ENCODE measurements around the gene FADS2.

Gene FADS2

GRCh38 chr11:61889831-61890230 lies 61.7 kb downstream of the FADS2 start:
- no peak for ATAC-seq

GRCh38 chr11:61890529-61891330 lies 62.6 kb downstream of the FADS2 start:
- no peak for ATAC-seq

- peak; percentile 70 to 73 for ATAC-seq
Measured at GRCh38 chr11:61891331-61892084, 63.4 kb downstream of the FADS2 start, which contains the start of gene FADS3. TSS of gene FADS3 (minus strand) at chr11:61891545. CDS start at chr11:61891381, 164 bp downstream.

DNA sequence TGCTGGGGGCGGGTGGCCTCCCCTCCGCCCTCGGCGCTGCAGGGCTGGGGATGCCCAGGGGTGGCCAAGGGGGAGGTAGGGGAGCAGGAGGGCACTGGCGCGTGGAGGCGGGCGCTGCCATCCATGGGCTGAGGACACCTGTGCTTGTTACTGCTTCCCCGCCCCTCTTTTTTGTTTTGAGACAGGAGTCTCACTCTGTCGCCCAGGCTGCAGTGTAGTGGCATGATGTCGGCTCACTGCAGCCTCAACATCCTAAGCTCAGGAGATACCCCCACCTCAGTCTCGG lies 63.9 kb downstream of the FADS2 start:
- peak; percentile 31 to 47 for ATAC-seq

- no peak for ATAC-seq
Measured at GRCh38 chr11:61893981-61894380, 65.9 kb downstream of the FADS2 start.

GRCh38 chr11:61895046-61895717 lies 67.1 kb downstream of the FADS2 start:
- ATAC-seq: no peak

GRCh38 chr11:61895718-61896059 lies 67.6 kb downstream of the FADS2 start:
- no peak for ATAC-seq

- no peak for ATAC-seq
Measured at GRCh38 chr11:61896665-61897386, 68.7 kb downstream of the FADS2 start.

- peak; percentile 44 to 46 for ATAC-seq
Measured at GRCh38 chr11:61897387-61898246, 69.5 kb downstream of the FADS2 start.

- ATAC-seq: no peak
Measured at GRCh38 chr11:61898247-61898582, 70.1 kb downstream of the FADS2 start.

DNA sequence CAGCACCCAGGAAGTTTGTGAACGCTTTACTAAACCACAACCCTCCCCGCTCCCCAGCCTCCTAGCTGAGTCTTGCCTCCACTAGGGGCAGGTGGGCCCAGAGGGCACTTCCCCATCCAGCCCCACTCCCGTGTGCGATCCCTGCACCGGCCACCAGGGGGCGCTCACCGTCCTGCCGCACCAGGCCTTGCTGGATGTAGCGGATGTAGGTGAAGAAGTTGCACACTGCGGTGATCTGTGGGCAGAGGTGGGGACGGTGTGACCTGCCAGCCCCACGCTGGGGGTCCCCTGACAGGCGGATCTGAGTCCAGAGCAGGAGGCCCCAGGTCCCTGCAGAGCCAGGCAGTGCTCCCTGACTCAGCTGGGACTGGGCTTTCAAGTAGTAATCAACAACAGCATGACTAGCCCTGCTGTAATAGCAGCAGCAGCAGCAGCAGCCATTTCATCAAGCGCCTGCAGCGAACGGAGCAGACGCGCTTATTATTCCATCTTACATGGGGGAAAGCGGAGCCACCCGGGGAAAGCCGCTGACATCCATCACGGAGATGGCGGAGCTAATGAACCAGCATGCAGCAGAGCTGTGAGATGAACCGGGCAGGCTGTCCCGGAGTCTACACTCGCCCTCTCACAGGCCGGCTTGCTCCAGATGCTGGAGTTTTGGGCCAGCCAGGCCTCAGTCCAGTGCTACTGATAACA lies 71.2 kb downstream of the FADS2 start:
- ATAC-seq: peak; percentile 89 to 92

DNA sequence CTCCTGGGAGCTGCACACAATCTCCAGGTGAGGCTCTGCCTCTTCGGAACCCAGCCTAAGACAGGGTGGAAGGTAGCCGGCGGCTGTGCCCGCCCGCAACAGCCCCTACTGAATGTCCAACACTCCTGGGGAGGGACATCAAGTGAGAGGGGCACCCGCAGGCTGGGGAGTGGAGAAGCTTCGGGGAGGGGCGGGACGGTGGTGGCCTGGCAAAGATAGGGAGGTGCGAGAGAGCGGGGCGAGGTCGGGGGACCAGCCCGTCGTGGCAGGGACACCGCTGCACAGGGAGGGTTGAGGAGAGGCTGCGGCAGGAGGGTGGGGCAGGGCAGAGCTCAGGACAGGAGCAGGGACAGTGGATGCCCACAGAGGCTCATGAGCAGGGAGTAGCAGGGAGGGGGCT lies 72.2 kb downstream of the FADS2 start:
- no peak for ATAC-seq

DNA sequence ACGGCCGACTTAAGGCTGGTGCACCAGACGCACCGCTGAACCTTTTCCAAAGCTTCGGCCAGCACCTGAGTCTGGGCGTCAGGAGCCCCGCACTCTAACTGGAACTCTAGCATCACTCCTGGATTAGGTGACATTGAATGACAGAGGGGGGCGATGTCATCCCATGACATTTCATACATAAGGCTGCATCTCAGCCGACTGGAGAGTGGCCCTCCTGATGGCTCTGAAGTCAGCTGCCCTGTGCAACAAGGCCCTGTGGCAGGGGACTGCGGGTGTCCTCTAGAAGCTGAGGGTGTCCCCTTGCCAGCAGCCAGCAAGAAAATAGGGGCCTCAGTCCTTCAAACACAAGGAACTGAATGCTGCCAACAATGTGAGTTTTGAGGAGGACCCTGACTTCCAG lies 73.3 kb downstream of the FADS2 start:
- no peak for ATAC-seq

DNA sequence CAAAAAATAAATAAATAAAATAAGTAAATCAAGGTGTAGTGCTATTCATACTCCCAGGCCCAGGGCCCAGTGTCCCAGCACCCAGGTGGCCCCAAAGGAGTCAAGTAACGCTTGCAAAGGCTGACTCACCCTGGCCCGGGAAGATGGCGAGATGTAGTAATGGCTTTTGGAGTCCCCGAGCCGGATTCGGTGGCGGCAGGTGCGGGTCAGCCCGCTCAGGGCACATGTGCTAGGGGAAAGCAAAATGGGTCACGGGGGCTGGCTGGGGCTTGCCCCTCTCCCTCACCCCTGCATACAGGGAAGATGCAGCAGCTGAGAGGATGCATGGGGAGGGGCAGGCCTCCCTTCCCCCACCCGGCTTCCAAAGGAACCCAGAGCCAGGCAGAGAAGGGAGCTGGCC lies 74.2 kb downstream of the FADS2 start:
- ATAC-seq: no peak

GRCh38 chr11:61903845-61904244 lies 75.7 kb downstream of the FADS2 start:
- no peak for ATAC-seq

GRCh38 chr11:61904539-61905048 lies 76.5 kb downstream of the FADS2 start:
- ATAC-seq: peak in 1 of 2 donors; percentile 31

GRCh38 chr11:61905067-61905696 lies 77.1 kb downstream of the FADS2 start:
- no peak for ATAC-seq

- no peak for ATAC-seq
Measured at GRCh38 chr11:61905801-61906521, 77.9 kb downstream of the FADS2 start.

DNA sequence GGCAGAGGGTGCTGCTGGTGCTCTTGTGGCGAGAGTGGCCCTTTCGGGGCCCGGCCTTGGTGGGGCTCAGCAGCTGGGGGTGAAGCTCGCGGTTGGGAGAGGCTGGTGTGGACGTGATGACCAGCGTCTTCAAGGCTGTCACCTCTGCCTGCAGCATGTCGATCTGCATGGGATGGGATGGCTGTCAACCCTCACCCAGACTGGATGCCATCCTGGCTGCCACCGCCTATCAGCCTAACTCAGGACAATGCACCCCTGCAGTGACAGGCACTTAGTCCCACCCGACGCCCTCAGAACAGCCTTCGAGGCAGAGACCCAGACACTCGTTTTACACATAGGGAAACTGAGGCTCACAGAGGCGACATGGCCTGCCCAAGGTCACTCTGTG lies 78.4 kb downstream of the FADS2 start:
- no peak for ATAC-seq

DNA sequence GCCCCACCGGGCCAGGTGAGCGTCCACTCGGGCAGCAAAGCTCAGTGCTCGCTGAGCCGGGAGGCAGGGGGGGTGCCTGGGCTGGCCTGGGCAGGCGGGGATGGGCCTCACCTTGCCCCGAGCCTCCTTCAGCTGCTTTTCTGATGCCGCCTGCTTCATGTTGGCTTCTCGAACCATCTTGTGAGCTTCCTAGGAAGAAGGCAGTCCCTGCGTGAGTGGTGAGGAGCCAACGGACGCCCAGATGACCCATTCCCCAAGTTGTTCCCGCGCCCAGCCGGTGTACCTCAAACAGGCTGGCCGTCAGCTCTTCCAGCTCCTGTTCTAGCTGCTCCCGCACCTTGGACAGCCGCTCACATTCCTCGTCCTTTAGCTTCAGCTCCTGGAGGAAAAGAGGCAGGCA lies 79.2 kb downstream of the FADS2 start:
- no peak for ATAC-seq
